Breast epithelium (tissue), 4 donors: Measurements from ENCODE around the gene GMIP. TPM values are rescaled to one million over a fixed set of nuclear protein-coding genes. Genes with fewer than 3 reads are reported as not detected.

Experiments
- DNase-seq, 2 donors: peaks; one replicate each; pipeline ENCODE4 v3.0.0-alpha.2; 2019; ENCODE audit warnings: low spot score in 2 of 2
- H3K27ac ChIP-seq, 2 donors: fragments of 200-600 bp; sonication (generic) in 1 of 2; one replicate each; pipeline ENCODE4 v1.5.1; 2016 to 2019; ENCODE audit warnings: mild to moderate bottlenecking in 1 of 2
- H3K27me3 ChIP-seq, 2 donors: fragments of 200-600 bp; sonication (generic) in 1 of 2; one replicate each; pipeline versions ENCODE4 v1.5.1 to v1.6.0; 2017 to 2019; ENCODE audit warnings: control low read depth in 1 of 2, mild to moderate bottlenecking in 1 of 2
- H3K36me3 ChIP-seq: fragments of 200-600 bp; one replicate; pipeline ENCODE4 v1.5.1; 2019
- H3K4me1 ChIP-seq, 2 donors: fragments of 200-600 bp; sonication (generic); one replicate each; pipeline ENCODE4 v1.5.1; 2016 to 2019; ENCODE audit warnings: control low read depth in 1 of 2
- H3K4me3 ChIP-seq, 3 donors: fragments of 200-600 bp; sonication (generic); 1 replicate in 2 of 3; 2 replicates in 1 of 3; pipeline ENCODE4 v1.5.1; 2016 to 2019; ENCODE audit warnings: mild to moderate bottlenecking in 3 of 3, moderate library complexity in 2 of 3
- H3K9me3 ChIP-seq, 2 donors: fragments of 200-600 bp; sonication (generic) in 1 of 2; one replicate each; pipeline ENCODE4 v1.5.1; 2016 to 2019; ENCODE audit warnings: control low read depth in 1 of 2
- POLR2A ChIP-seq: fragments of 450-650 bp; IDR thresholded peaks from one replicate; pipeline ENCODE4 v1.6.1; 2016; ENCODE audit warnings: antibody characterized with exemption, mild to moderate bottlenecking, moderate library complexity
- POLR2AphosphoS5 ChIP-seq, 3 donors: sonication (generic); formaldehyde crosslinking; IDR thresholded peaks; one replicate each; pipeline ENCODE4 v1.6.1; 2017; ENCODE audit warnings: antibody characterized with exemption in 3 of 3
- intact Hi-C: fragments of 100-400 bp; cut with DNase I; formaldehyde crosslinking; loops from one replicate; pipeline ENCODE4 v1.15.1; 2023; ENCODE audit warnings: low total_unique reads
- total RNA-seq, 3 donors: library from RNA; depleted of rRNA; stranded (reverse); fragments of >200 nt; gene quantifications; one replicate each; pipeline ENCODE4 v1.1.0, GENCODE V29; 2016
- TF ChIP-seq, protein P1 (sequence below), 3 donors: fragments of 450-650 bp; IDR thresholded peaks; one replicate each; pipeline ENCODE4 v1.5.1; 2016 to 2017; ENCODE audit warnings: antibody characterized with exemption in 3 of 3, mild to moderate bottlenecking in 3 of 3, moderate library complexity in 3 of 3

GMIP gene
- total RNA-seq, 3 donors from 2014 or later: 7.9 to 10.4 (median 8.5) TPM

DNA sequence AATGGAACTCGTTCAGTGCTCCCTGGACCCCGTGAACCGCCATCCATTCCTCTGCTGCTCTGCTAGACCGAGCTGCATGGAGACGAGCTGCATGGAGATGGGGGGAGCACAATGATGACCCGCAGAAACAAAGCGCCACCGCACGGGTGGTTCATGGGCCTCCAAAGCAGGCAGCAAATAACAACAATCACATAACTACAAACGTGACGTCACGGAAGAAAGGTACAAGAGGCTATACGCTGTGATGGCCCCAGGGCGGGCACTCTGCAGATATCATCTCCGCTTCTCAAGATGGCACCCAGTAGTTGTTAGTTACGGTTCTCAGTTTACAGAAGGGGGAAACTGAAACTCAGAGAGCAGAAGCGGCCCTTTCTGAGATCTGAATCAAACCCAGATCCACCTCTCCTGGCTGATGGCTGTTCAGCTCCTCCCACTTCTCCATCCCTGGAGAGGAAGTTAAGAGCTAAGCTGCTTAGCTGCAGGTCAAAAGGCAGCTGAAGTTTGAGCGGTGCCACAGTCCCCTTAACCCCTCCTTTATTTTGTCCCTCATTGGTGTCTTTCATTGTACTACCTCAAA is 18.3 kb upstream of the GMIP start:
- TF ChIP-seq, protein P1, sequence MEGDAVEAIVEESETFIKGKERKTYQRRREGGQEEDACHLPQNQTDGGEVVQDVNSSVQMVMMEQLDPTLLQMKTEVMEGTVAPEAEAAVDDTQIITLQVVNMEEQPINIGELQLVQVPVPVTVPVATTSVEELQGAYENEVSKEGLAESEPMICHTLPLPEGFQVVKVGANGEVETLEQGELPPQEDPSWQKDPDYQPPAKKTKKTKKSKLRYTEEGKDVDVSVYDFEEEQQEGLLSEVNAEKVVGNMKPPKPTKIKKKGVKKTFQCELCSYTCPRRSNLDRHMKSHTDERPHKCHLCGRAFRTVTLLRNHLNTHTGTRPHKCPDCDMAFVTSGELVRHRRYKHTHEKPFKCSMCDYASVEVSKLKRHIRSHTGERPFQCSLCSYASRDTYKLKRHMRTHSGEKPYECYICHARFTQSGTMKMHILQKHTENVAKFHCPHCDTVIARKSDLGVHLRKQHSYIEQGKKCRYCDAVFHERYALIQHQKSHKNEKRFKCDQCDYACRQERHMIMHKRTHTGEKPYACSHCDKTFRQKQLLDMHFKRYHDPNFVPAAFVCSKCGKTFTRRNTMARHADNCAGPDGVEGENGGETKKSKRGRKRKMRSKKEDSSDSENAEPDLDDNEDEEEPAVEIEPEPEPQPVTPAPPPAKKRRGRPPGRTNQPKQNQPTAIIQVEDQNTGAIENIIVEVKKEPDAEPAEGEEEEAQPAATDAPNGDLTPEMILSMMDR (IDR thresholded peaks at IDR 0.05): no peak
- TF ChIP-seq POLR2AphosphoS5 (IDR thresholded peaks at IDR 0.05): no peak
- TF ChIP-seq POLR2A: no peak
- intact Hi-C loops: no loop called here
- DNase-seq: no peak

DNA sequence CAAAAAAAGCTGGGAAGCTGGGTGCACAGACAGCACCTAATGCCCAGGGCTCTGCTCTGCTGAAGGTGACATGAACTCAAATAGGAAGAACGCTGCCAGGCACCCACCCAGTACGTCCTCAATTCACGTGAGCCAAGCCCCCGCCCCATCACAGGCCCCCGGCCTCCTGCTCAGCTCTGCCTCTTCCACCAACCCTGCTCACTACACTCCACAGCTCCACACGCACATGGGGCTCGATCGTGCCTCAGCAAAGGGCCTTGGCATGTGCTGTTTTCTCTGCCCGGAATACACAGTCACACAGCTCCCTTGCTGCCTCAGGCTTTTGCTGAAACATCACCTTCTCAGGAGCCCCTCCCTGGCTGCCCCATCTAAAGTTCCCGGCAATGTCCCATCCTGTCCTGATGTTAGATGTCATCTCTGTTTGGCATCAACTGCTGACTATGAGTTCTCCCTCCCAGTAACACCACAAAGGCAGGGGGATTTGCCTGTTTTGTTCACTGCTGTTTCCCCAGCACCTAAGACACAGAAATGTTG is 17.8 kb upstream of the GMIP start:
- no peaks in the 10 kb centered on the region for H3K36me3 ChIP-seq
- H3K4me1 ChIP-seq: peaks cover 10 to 11% of the 10 kb centered on the region in 2 donors
- H3K9me3 ChIP-seq: no peaks in the 10 kb centered on the region
- H3K27ac ChIP-seq: no peak overlapping the region
- no peaks in the 10 kb centered on the region for H3K27me3 ChIP-seq
- TF ChIP-seq POLR2A: no peak
- no peak for TF ChIP-seq POLR2AphosphoS5 (IDR thresholded peaks at IDR 0.05)
- TF ChIP-seq, protein P1 (IDR thresholded peaks at IDR 0.05): no peak
- intact Hi-C loops: no loop called here
- peak overlapping the region in 1 of 3 donors; percentile 94 for H3K4me3 ChIP-seq
- DNase-seq: no peak

More for the DNA sequence above, 18.3 kb upstream of the GMIP start:
- H3K36me3 ChIP-seq: no peaks in the 10 kb centered on the region
- H3K27me3 ChIP-seq: no peaks in the 10 kb centered on the region
- H3K9me3 ChIP-seq: no peaks in the 10 kb centered on the region
- no peak overlapping the region for H3K27ac ChIP-seq
- peaks cover 10 to 11% of the 10 kb centered on the region in 2 donors for H3K4me1 ChIP-seq
- peak overlapping the region in 1 of 3 donors; percentile 94 for H3K4me3 ChIP-seq

DNA sequence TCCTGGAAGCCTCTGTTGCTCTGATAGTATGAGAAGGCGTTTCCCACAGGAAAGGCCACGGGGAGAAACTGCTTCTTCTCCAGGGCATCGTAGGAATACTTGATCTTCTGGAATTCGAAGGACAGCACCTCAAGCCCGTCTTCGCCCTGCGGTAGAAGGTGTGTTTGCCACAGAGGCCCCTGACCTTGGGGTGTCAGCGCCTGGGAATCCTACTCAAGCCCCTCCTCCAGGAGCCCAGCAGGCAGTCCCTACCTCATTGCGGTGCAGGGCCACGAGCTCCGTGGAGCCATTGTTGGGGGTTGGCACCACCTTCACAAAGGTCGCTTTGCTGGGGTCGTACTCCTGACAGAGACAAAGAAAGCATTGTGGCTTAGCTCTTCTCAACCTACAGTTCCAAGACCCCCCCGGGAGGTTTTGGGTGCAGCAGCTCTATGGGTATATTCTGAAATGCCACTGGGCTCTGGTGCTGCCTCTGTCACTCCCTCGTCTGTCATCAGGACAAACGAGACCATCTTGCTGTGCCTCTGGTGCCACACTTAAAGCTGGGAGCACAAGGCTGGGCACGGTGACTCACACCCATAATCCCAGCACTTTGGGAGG is 16.3 kb upstream of the GMIP start:
- H3K36me3 ChIP-seq: peaks cover 10% of the 10 kb centered on the region
- H3K27ac ChIP-seq: no peak overlapping the region
- H3K4me1 ChIP-seq: peaks cover 10 to 11% of the 10 kb centered on the region in 2 donors
- DNase-seq: no peak
- no peaks in the 10 kb centered on the region for H3K27me3 ChIP-seq
- H3K4me3 ChIP-seq: no peak overlapping the region
- intact Hi-C loops: no loop called here
- TF ChIP-seq, protein P1 (IDR thresholded peaks at IDR 0.05): no peak
- TF ChIP-seq POLR2A (no peak), POLR2AphosphoS5 (IDR thresholded peaks at IDR 0.05) (no peak)
- H3K9me3 ChIP-seq: no peaks in the 10 kb centered on the region

DNA sequence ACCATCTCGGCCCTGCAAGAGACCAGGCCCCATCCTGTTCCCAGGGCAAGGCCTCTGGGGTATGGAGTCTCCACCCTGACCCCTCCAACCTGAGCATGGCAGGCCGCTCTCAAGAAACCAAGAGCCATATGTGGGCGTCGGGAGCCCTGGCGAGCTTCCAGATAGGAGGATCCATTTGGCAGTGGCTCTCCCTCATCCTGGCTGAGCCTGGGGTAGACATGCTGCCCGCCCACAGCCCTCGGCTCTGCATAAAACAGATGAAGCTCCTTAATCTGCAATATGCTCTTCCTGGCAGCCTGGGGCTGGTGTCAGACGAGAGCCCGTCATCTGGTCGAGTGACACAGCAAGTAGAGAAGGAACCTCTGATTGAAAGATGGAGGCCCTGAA is 13.9 kb upstream of the GMIP start:
- peaks cover 18% of the 10 kb centered on the region for H3K36me3 ChIP-seq
- H3K9me3 ChIP-seq: no peaks in the 10 kb centered on the region
- H3K4me1 ChIP-seq: peaks cover 5 to 11% of the 10 kb centered on the region in 2 donors
- no peak overlapping the region for H3K27ac ChIP-seq
- H3K27me3 ChIP-seq: no peaks in the 10 kb centered on the region
- TF ChIP-seq POLR2A (no peak), POLR2AphosphoS5 (IDR thresholded peaks at IDR 0.05) (no peak)
- TF ChIP-seq, protein P1 (IDR thresholded peaks at IDR 0.05): no peak
- intact Hi-C loops: no loop called here
- no peak overlapping the region for H3K4me3 ChIP-seq
- DNase-seq: no peak
